Small intestine (tissue), 7 donors: ENCODE data around the gene MTHFD1L. TPM values are rescaled to one million over a fixed set of nuclear protein-coding genes. Genes with fewer than 3 reads are reported as not detected.
A peak's percentile ranks its signal among the peaks of the same experiment; 100 is the strongest.

Source experiments
- DNase-seq, 2 donors: peaks; one replicate each; pipeline versions ENCODE4 v3.0.0 to v3.0.0-alpha.2; 2013
- FAIRE-seq: peaks from 2 replicates; lab custom pipeline; 2012; peaks lifted over from hg19 to GRCh38; lab: Jason Lieb, UNC
- H3K27ac ChIP-seq, 3 donors: one replicate each; pipeline ENCODE4 v1.5.1; 2013; ENCODE audit warnings: low read length in 2 of 3, mild to moderate bottlenecking in 2 of 3, control low read depth in 1 of 3, inconsistent platforms in 1 of 3, low read depth in 1 of 3, moderate library complexity in 1 of 3
- H3K27me3 ChIP-seq, 3 donors: one replicate each; pipeline ENCODE4 v1.6.1; 2013; ENCODE audit warnings: low read length in 3 of 3, inconsistent platforms in 1 of 3; ENCODE audit not compliant: control insufficient read depth in 3 of 3, insufficient read depth in 3 of 3
- H3K36me3 ChIP-seq, 3 donors: one replicate each; pipeline ENCODE4 v1.6.1; 2013; ENCODE audit warnings: low read length in 3 of 3, inconsistent platforms in 1 of 3, low read depth in 1 of 3, mild to moderate bottlenecking in 1 of 3, moderate library complexity in 1 of 3; ENCODE audit not compliant: control insufficient read depth in 3 of 3, insufficient read depth in 2 of 3
- H3K4me1 ChIP-seq, 3 donors: one replicate each; pipeline ENCODE4 v1.6.1; 2013; ENCODE audit warnings: low read length in 2 of 3, inconsistent platforms in 1 of 3, low read depth in 1 of 3, mild to moderate bottlenecking in 1 of 3, moderate library complexity in 1 of 3; ENCODE audit not compliant: control insufficient read depth in 3 of 3, insufficient read depth in 2 of 3
- H3K4me3 ChIP-seq, 3 donors: one replicate each; pipeline ENCODE4 v1.5.1; 2013; ENCODE audit warnings: low read length in 3 of 3, control low read depth in 1 of 3, inconsistent platforms in 1 of 3, low read depth in 1 of 3, mild to moderate bottlenecking in 1 of 3, moderate library complexity in 1 of 3
- H3K9me3 ChIP-seq, 2 donors: one replicate each; pipeline ENCODE4 v1.6.1; 2013; ENCODE audit warnings: low read depth in 1 of 2, low read length in 1 of 2; ENCODE audit not compliant: control insufficient read depth in 2 of 2, insufficient read depth in 1 of 2
- WGBS, 3 donors: extraction: QIAGEN DNeasy Blood & Tissue Kit; methylation state at CpG; one replicate each; pipeline ENCODE4 v1.1.7; 2013; 5-methylcytosine and 5-hydroxymethylcytosine counted together
- polyA plus RNA-seq, 4 donors: library from polyadenylated mRNA; stranded (reverse) in 3 of 4; unstranded in 1 of 4; fragments of 200-250 nt in 3 of 4; fragments of 120-200 nt in 1 of 4; gene quantifications; one replicate each; pipeline versions ENCODE4 v1.2.1 to v1.2.3, GENCODE V29; 2013
- donor health status: healthy with polysubstance abuse.
- donor health status: control.
- donor health status: control.
- donor health status: Bipolar disorder and iron deficiency.
- donor health status: healthy.

Gene MTHFD1L
- polyA plus RNA-seq, 4 donors: 0.89 to 14.2 (median 4.7) TPM

DNA sequence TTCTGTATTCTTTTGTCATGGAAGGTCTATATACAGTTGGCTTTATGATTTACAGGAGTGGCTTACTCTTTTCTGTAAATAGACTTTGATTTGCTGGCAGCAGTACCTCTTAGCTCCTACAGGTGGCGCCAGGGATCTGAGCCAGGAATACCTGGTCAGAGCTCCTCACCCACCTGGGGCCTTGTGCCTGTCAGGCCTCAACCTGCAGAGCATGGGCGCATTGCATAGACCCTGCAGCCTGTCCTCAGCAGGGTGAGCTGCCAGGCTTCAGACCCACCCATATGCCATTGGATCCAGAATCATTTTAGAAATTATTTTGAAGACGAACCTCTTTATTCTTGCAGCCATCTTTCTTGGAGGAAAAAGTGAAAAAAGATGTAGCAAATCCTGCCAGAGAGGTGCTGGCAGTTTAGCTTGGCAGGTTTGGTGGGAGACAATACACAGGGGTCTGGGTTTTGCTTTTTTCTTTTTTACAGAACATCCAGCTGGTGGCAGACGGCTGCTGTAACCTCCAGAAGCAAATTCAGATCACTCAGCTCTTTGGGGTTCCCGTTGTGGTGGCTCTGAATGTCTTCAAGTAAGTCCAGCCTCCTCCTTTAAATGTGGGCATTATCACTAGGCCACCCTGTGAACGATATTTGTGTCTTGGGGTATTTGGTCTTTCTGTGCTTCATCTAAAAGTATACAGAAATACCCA lies 149.1 kb downstream of the MTHFD1L start:
- Histone ChIP-seq H3K27me3 (no peaks in the 10 kb centered on the region), H3K4me1 (peaks cover 0 to 13% (median 0%) of the 10 kb centered on the region in 3 donors), H3K36me3 (peaks cover 0 to 14% (median 0%) of the 10 kb centered on the region in 3 donors), H3K4me3 (no peak overlapping the region), H3K9me3 (no peaks in the 10 kb centered on the region), H3K27ac (peak overlapping the region in 2 of 3 donors; percentile 31 to 45)
- FAIRE-seq: no peak
- DNase-seq: peak; percentile 82 to 85
- WGBS, 3 donors: 44 to 58% (median 50%) methylated on average over 6 of the region's 6 CpGs

DNA sequence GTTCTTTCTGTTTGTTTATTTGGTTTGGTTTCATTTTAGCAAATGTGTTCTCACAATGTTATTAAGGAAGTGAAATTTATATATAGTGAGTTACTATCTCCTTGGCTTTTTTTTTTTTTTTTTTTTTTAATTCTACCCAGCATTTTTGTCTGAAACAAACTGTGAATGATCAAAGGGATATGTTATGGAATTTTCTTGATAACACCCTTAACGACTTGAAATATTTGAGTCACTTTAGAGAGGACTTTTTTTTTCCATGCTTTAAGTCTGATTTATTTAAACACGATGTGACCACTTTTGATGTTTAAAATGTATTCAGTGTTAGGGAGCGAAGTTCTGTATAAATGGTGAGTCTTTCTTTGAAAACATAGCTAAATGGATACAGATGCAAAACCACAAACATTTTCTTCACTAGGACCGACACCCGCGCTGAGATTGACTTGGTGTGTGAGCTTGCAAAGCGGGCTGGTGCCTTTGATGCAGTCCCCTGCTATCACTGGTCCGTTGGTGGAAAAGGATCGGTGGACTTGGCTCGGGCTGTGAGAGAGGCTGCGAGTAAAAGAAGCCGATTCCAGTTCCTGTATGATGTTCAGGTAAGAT lies 149.7 kb downstream of the MTHFD1L start:
- no peak for DNase-seq
- WGBS, 3 donors: 80 to 81% (median 81%) methylated on average over 12 of the region's 12 CpGs
- Histone ChIP-seq H3K27ac (peak overlapping the region in 1 of 3 donors; percentile 31), H3K9me3 (no peaks in the 10 kb centered on the region), H3K36me3 (peaks cover 0 to 14% (median 0%) of the 10 kb centered on the region in 3 donors), H3K27me3 (no peaks in the 10 kb centered on the region), H3K4me1 (peaks cover 0 to 19% (median 0%) of the 10 kb centered on the region in 3 donors), H3K4me3 (no peak overlapping the region)
- no peak for FAIRE-seq

DNA sequence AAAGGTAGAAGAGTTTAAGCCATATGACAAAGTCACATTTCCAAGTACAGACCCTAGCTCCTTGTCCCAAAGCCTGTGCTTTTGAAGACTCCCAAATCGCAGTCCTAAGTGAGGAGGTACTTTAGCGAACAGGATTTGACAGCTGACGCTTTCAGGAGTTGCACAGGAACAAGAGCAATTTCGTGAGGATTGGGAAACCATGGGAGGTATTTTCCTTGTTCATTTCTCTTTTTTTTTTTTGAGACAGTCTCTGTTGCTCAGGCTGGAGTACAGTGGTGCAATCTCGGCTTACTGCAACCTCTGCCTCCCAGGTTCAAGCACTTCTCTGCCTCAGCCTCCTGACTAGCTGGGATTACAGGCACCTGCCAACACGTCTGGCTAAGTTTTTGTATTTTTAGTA lies 150.6 kb downstream of the MTHFD1L start:
- DNase-seq (no peak), FAIRE-seq (no peak)
- Histone ChIP-seq H3K27ac (no peak overlapping the region), H3K36me3 (peaks cover 0 to 14% (median 0%) of the 10 kb centered on the region in 3 donors), H3K9me3 (no peaks in the 10 kb centered on the region), H3K4me1 (peaks cover 0 to 19% (median 0%) of the 10 kb centered on the region in 3 donors), H3K27me3 (no peaks in the 10 kb centered on the region), H3K4me3 (no peak overlapping the region)
- 92 to 94% (median 94%) methylated on average over 6 of the region's 6 CpGs for WGBS, 3 donors

DNA sequence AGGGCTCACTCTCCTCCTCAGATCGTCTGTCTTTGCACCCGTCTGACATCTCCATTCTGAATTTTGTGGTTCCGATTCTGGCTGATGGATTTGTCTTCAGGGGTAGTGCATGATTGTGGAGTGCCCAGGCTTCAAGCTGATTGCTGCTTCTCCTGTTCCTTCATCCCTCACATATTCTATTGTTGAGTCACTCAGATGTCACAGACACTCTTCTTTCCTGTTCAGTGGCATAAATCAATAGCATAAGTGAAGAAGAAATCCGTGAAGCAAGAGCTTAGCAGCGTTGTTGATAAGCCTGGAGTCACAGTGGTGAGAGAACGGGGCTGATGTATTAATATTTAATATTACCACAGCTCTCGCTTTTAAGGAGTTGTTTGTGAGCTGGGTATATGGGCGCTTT lies 152.5 kb downstream of the MTHFD1L start:
- Histone ChIP-seq H3K36me3 (peaks cover 0 to 14% (median 0%) of the 10 kb centered on the region in 3 donors), H3K4me3 (no peak overlapping the region), H3K27me3 (no peaks in the 10 kb centered on the region), H3K27ac (no peak overlapping the region), H3K4me1 (peaks cover 0 to 19% (median 0%) of the 10 kb centered on the region in 3 donors), H3K9me3 (no peaks in the 10 kb centered on the region)
- DNase-seq (no peak), FAIRE-seq (no peak)
- 77 to 82% (median 78%) methylated on average over 8 of the region's 8 CpGs for WGBS, 3 donors

DNA sequence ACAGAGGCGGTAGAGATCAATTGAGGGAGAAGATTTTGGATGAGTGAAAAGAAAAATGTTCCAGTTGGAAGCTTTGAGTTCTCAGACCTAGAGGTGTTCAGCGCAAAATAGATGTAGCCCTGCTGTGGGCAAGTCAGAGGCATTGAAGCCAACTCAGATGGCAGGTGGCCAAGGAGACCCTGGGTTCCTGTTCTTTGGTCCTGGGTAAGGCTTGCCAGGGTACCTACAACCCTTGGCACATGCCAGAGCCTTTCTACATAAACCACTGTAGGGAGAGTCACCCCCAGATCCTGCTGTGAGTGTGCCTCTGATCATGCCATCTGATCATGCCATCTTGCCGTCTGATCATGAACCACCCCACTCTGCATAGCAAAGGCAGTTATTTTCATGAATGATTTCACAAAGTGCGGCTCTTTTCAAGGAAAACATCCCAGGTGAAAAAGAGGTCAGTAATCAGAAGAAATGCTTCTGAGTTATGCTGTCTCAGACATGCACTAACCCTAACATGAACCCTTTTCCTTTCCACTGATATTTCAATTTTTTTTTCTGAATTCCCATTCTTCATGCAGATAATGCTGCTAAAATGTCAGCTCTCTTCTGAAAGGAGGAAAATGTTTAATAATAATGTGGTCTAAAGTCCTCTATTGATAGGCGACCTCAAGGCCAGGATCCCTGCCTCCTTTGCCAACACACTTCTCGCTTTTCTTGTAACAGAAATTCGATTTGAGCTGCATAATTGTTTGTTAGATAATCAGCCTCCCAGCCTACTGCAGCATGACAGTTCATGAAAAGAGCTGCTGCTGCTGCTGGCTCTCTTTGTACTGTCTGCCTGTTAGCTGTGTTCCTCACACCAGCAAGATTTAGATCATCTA lies 153.6 kb downstream of the MTHFD1L start:
- peaks cover 0 to 18% (median 0%) of the 10 kb centered on the region in 3 donors for H3K4me1 ChIP-seq
- H3K4me3 ChIP-seq: no peak overlapping the region
- H3K9me3 ChIP-seq: no peaks in the 10 kb centered on the region
- WGBS, 3 donors: 43 to 59% (median 49%) methylated on average over 7 of the region's 7 CpGs
- FAIRE-seq: no peak
- H3K27me3 ChIP-seq: no peaks in the 10 kb centered on the region
- no peak overlapping the region for H3K27ac ChIP-seq
- H3K36me3 ChIP-seq: peaks cover 0 to 13% (median 0%) of the 10 kb centered on the region in 3 donors
- DNase-seq: no peak

DNA sequence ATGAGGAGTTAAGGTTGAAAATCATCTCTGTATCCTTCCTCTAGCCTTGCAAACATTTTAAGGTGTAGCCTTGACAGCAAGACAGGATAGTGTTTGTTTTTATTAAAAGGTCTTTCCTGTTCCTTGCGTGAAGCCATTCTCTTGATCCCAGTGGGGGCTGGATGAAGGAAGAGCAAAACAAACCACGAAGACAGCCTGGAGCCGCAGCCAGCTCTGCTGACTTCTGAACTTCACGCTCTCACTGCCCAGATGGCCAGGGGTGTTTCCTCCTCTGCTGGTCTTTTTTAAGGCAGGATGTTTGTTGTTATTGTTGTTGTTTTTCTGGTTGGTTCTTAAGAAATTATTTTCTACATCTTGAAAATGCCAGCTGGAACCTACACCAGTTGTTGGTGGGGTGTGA lies 156.4 kb downstream of the MTHFD1L start:
- FAIRE-seq: no peak
- H3K27ac ChIP-seq: no peak overlapping the region
- peaks cover 0 to 8% (median 0%) of the 10 kb centered on the region in 3 donors for H3K4me1 ChIP-seq
- peaks cover 0 to 10% (median 2%) of the 10 kb centered on the region in 3 donors for H3K36me3 ChIP-seq
- 65 to 85% (median 82%) methylated on average over 4 of the region's 4 CpGs for WGBS, 3 donors
- H3K4me3 ChIP-seq: no peak overlapping the region
- H3K9me3 ChIP-seq: no peaks in the 10 kb centered on the region
- DNase-seq: no peak
- no peaks in the 10 kb centered on the region for H3K27me3 ChIP-seq

DNA sequence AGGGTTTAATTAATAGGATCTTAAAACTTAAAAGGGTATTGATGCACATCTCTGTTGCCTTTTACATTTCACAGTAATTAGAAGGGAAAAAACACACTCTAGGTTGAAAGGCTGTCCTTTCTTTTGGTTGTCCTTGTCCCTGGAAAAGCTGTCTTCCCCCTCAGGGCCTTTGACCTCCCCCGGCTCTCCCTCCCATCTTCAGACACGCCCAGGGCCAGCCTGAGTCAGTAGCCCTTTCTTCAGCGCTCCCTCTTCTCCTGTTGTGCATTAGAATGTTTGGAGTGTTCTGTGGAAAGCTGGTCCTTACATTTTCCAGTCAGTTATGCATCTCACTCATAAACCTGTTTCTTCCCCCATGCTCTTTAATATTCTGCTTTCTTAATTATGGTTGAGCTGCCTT lies 157.0 kb downstream of the MTHFD1L start:
- Histone ChIP-seq H3K9me3 (no peaks in the 10 kb centered on the region), H3K27me3 (no peaks in the 10 kb centered on the region), H3K27ac (no peak overlapping the region), H3K36me3 (peaks cover 0 to 6% (median 2%) of the 10 kb centered on the region in 3 donors), H3K4me1 (peaks cover 0 to 11% (median 0%) of the 10 kb centered on the region in 3 donors), H3K4me3 (no peak overlapping the region)
- DNase-seq (peak in 1 of 2 donors; percentile 41), FAIRE-seq (no peak)
- WGBS, 3 donors: 53 to 68% (median 64%) methylated on average over 3 of the region's 3 CpGs

DNA sequence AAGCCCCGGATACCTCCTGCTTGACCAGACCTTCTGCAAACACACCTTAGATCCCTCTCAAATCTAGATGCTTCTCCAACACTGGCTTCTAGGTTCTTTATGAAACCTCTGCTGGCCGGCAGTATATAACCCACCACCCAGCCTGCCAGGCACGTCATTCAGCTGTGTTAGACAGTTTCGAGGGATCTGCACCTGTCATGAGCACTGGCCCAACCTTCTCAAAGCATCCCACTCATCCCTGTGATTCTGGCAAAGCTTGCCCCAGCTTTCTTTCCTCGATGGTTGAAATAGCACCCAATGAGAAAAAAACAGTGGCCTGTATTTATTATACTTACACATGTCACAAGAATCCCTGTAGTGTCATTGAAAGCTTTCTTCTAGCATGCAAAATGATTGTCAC lies 157.8 kb downstream of the MTHFD1L start:
- H3K4me3 ChIP-seq: no peak overlapping the region
- H3K4me1 ChIP-seq: peaks cover 0 to 11% (median 0%) of the 10 kb centered on the region in 3 donors
- FAIRE-seq: no peak
- no peak overlapping the region for H3K27ac ChIP-seq
- H3K9me3 ChIP-seq: peaks cover 0 to 6% of the 10 kb centered on the region in 2 donors
- H3K27me3 ChIP-seq: no peaks in the 10 kb centered on the region
- peaks cover 0 to 6% (median 2%) of the 10 kb centered on the region in 3 donors for H3K36me3 ChIP-seq
- no peak for DNase-seq
- WGBS, 3 donors: 94 to 97% (median 96%) methylated on average over 5 of the region's 5 CpGs
